ENCODE results near the gene EDEM3.

EDEM3 gene

GRCh38 chr1:184665360-184665759 lies 89.3 kb downstream of the EDEM3 start:
- H3K27ac ChIP-seq (replicated peaks) = no peak overlapping the region
- H3K27me3 ChIP-seq (ENCODE audit: insufficient read depth, poor library complexity, severe bottlenecking) = no peaks in the 10 kb centered on the region
- H3K4me3 ChIP-seq (replicated peaks; ENCODE audit: insufficient read depth, low read length) = no peak overlapping the region
- DNase-seq (ENCODE audit: low read depth in 1 of 2, low spot score in 1 of 2) = no peak
- no peak for TF ChIP-seq GABPA (IDR thresholded peaks at IDR 0.05; ENCODE audit: low read depth)
- no peak for TF ChIP-seq REST (IDR thresholded peaks at IDR 0.05; ENCODE audit: insufficient replicate concordance, low read depth)
- TF ChIP-seq POLR2AphosphoS5 (IDR thresholded peaks at IDR 0.05; ENCODE audit: low read depth) = no peak

- Histone ChIP-seq H3K4me3 (replicated peaks; ENCODE audit: insufficient read depth, low read length) (no peak overlapping the region), H3K27ac (replicated peaks) (no peak overlapping the region), H3K27me3 (ENCODE audit: insufficient read depth, poor library complexity, severe bottlenecking) (no peaks in the 10 kb centered on the region)
- TF ChIP-seq GABPA (IDR thresholded peaks at IDR 0.05; ENCODE audit: low read depth) (no peak), CTCF (IDR thresholded peaks at IDR 0.05; ENCODE audit: insufficient read depth, low read length) (no peak), SPI1 (IDR thresholded peaks at IDR 0.05; ENCODE audit: borderline replicate concordance, low read depth) (no peak), REST (IDR thresholded peaks at IDR 0.05; ENCODE audit: insufficient replicate concordance, low read depth) (no peak), POLR2AphosphoS5 (IDR thresholded peaks at IDR 0.05; ENCODE audit: low read depth) (no peak)
- no peak for DNase-seq (ENCODE audit: low read depth in 1 of 2, low spot score in 1 of 2)
Observed at GRCh38 chr1:184664661-184665060, 90.0 kb downstream of the EDEM3 start.

GRCh38 chr1:184664042-184664660 lies 90.5 kb downstream of the EDEM3 start:
- peak; percentile 12 to 45 for DNase-seq (ENCODE audit: low read depth in 1 of 2, low spot score in 1 of 2)

More at GRCh38 chr1:184664042-184664660, 90.5 kb downstream of the EDEM3 start:
- Histone ChIP-seq H3K4me3 (replicated peaks; ENCODE audit: insufficient read depth, low read length) (0 out of 2 replicates have a peak overlapping the region, but pooled peaks have one; percentile 0), H3K27me3 (ENCODE audit: insufficient read depth, poor library complexity, severe bottlenecking) (no peaks in the 10 kb centered on the region), H3K27ac (replicated peaks) (no peak overlapping the region)
- TF ChIP-seq REST (IDR thresholded peaks at IDR 0.05; ENCODE audit: insufficient replicate concordance, low read depth) (no peak), CTCF (IDR thresholded peaks at IDR 0.05; ENCODE audit: insufficient read depth, low read length) (peak; percentile 72), SPI1 (IDR thresholded peaks at IDR 0.05; ENCODE audit: borderline replicate concordance, low read depth) (no peak)
